HG03159 (cell line): Measurements from ENCODE around the gene POLR3E.

Source experiments
- ATAC-seq: cut with Tn5 transposase; IDR thresholded peaks from one replicate; pipeline ENCODE4 v1.9.1; 2021; ENCODE audit warnings: mild to moderate bottlenecking, moderate library complexity; ENCODE audit not compliant: unreplicated experiment

POLR3E gene, protein sequence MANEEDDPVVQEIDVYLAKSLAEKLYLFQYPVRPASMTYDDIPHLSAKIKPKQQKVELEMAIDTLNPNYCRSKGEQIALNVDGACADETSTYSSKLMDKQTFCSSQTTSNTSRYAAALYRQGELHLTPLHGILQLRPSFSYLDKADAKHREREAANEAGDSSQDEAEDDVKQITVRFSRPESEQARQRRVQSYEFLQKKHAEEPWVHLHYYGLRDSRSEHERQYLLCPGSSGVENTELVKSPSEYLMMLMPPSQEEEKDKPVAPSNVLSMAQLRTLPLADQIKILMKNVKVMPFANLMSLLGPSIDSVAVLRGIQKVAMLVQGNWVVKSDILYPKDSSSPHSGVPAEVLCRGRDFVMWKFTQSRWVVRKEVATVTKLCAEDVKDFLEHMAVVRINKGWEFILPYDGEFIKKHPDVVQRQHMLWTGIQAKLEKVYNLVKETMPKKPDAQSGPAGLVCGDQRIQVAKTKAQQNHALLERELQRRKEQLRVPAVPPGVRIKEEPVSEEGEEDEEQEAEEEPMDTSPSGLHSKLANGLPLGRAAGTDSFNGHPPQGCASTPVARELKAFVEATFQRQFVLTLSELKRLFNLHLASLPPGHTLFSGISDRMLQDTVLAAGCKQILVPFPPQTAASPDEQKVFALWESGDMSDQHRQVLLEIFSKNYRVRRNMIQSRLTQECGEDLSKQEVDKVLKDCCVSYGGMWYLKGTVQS

DNA sequence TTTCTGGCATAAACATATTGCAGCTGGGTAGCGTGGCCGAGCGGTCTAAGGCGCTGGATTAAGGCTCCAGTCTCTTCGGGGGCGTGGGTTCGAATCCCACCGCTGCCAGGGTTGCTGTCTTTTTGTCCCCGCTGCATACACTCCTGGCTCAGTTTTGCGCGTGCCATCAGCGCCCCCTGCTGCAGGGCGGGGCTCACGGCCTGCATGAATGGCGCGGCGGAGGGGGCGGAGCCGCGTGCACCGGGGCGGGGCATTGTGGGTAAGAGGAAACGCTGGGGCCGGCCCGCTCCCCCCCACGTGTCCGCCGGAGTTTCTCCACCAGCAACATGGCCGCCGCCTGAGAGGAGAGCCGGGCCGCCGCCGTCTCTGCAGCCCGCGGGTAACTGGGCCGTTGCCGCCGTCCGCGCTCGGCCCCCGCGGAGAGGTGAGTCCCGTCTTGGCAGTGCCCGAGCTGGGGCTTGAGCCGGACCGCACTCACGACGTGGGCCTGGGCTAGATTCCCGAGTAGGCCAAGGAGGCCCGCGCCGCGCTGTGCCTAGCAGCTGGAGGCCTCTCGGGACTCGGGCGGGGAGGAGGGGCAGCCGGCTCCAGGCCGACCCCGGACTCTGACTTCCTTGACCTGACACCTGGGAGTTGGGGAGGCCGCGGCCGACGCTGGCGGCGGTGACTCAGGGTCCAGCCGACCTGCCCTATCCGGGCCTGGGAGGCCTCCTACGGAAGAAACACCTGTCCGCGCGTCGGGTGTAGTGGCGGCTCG is at the start of gene POLR3E:
POLR3E (plus strand) TSS at position 296 of the 757 bp plus-strand sequence. CDS start 5,560 bp downstream, outside the sequence.
- peak; percentile 84 for ATAC-seq

DNA sequence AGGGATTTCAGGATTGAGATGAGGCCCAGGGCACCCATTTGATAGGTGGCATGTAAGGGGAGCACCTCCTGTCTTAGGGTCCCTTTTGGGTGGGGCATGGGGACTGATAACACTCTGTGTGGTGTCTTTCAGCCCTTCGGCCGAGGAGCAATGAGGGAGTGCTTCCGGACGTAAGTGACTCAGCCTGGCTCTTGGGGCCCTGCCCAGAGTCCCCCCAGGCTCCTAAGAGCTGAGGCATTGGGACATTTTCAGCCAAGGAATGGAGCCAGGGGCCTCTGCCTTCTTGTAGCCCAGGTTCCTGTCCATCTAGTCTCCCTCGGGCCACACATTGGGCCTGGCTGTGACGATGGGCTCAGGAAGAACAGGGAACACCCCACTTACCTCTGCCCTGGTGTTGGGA is 46.7 kb upstream of the POLR3E start:
- no peak for ATAC-seq

DNA sequence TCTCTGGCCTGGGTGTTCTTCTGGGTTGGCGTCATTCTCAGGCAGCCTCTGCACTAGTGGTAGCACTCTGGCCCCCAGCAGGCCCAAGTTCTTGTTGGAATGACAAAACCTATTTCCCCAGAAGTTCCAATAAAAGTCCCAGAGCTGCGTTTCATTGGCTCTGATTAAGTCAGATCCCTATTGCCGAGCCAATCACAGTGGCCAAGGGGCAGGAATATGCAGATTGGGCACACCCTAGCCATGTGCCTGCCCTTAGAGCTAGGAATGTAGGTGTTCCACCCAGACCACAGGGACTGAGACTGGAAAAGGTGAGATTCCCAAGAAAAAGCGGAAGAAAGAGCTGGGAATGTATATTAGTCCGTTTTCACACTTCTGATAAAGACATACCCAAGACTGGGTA is 44.9 kb upstream of the POLR3E start:
- ATAC-seq = no peak

DNA sequence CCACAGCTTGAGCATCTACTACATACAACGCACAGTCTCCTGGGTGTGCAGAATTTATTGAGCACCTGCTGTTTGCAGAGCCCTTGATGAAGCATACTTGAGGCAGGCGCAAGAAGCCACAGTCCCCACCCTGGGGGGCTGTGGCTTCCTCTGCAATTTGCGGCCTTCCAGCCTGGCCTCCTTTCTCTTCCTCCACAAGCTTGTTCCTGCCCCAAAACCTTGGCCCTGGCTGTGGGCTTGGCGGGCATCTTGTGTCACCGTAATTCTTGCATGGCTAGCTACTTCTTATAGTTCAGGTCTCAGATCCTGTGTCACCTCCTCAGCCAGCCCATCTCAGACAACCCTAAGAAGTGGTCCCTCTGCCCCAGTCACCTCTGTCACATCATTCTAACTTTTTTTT is 43.9 kb upstream of the POLR3E start:
- ATAC-seq = no peak

DNA sequence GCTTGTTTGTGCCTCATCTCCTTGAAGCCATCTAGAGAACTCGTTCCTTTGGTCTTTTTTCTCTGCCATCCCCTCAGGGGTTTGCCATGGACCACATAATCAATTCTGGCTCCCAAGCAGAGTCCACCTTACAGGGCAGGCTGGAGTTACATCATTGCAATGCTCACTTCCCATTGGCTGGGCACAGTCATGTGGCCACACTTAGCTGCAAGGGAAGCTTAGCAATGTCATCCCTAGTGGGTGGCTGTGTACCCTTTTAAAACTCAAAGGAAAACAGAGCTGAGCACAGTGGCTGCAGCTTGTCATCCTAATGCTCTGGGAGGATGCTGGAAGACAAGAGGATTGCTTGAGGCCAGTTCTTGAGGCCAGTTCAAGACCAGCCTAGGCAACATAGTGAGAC is 41.9 kb upstream of the POLR3E start:
- no peak for ATAC-seq

DNA sequence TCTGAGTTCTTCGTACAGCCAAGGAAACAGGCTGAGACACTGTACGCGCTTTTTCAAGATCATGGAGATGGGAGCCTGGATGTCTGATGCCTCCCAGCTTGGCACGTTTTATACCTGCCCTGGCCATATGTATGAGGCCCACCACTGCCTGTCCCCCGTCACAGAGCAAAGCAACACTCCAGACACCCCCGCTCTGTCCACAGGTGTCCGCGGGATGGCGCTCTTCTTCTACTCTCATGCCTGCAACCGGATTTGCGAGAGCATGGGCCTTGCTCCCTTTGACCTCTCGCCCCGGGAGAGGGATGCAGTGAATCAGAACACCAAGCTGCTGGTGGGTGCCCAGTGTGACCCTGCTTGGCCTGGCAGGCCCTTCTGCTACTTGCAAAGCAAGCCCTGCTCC is 39.8 kb upstream of the POLR3E start:
- ATAC-seq = no peak

DNA sequence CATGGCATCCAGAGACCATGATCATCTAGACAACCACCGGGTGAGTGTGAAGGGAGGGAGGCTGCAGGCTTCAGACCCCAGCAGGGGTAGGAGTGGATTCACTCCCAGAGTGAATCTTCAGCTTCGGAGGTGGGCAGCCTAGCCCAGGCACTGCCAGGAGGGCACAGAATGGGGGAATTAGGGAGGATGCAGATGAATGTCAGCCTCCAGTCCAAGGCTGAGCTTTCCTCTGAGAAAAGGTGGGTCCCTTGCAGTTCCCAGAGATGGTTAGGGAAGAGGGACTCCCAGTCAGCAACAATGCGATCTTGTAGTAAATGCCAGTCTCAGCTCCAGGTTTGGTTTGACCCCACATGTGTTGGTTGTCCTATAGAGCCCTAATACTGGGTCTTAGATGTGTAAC is 36.7 kb upstream of the POLR3E start:
- ATAC-seq = no peak

DNA sequence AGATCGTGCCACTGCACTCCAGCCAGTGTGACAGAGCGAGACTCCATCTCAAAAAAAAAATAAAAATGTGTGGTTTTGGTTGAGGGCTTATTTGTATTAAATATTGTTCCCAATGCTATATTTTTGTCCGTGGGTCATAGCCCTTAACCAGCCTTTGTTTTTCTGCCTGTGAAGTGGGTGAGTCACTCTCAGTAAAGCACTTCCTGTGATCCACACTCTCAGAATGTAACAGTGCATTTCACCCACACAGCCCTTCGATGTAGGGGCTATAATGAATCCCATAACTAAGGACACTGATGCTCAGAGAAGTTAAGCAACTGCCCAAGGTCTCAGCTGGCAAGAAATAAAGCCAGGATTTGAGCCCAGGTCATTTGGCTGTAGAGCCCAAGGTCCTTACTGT is 34.7 kb upstream of the POLR3E start:
- ATAC-seq = no peak

DNA sequence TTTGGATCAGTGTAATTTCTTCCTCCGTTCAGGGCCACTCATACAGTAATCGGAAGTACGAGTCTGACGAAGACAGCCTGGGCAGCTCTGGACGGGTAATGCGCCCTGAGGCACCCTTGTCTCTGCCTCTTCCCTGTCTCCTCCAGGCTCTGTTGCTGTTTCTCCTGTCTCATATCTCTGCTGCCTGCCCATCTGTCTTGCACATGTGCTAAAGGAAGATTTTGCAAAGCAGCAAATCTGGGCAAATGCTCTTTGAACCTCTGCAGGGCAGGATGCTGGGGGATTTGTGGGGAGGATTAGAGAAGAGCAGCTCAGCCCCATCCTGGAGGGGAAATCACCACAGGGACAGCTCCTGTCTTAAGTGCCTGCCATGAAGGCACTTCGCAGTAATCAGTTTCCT is 32.4 kb upstream of the POLR3E start:
- no peak for ATAC-seq

DNA sequence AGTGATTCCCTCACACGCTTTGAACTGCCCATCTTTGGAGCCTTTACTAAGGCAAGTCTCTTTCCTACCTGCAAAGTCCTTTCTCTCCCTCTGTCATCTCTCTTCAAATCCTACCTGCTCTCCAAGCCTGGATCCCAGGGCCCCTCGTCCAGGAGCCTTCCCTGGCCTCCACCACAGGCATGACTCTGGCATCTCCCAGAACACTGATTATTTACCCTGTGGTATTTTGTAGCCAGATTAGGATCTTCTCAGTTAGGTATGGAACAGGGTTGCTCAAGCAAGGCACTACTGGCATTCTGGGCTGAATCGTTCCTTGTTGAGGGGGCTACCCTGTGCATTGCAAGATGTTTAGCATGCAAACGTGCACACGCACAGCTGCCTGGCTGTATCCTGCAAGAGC is 31.9 kb upstream of the POLR3E start:
- ATAC-seq = no peak

DNA sequence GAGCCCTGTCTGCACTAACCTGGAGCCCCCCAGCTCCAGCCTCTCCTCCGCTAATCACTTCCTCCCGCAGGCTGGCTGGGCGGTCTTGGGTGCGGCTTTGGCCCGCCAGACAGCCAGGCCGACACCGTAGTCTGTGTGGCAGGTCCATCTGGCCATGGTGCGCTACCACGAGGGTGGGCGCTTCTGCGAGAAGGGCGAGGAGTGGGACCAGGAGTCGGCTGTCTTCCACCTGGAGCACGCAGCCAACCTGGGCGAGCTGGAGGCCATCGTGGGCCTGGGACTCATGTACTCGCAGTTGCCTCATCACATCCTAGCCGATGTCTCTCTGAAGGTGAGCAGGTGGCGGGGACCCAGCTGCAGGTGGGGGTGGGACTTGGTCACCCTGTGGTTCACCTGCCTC is 30.7 kb upstream of the POLR3E start:
- no peak for ATAC-seq

DNA sequence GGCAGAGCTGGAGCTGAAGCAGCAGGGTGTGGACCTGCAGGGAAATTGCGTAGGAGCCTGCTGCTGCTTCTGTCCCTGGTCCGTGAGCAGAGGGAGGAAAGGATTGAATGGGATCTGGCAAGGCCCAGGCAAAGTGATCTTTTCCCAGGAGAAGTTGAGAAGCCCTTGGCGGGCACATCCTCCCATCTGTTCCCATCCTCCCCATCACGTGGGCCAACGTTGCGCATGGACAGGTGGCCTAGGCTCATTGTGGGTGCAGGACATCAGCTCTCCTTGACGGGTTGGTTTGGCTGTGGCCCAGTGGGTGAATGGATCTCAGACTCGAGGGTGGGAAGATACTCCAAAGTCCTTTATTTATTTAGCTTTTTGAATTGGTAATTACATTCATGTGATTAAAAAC is 29.4 kb upstream of the POLR3E start:
- ATAC-seq = no peak

DNA sequence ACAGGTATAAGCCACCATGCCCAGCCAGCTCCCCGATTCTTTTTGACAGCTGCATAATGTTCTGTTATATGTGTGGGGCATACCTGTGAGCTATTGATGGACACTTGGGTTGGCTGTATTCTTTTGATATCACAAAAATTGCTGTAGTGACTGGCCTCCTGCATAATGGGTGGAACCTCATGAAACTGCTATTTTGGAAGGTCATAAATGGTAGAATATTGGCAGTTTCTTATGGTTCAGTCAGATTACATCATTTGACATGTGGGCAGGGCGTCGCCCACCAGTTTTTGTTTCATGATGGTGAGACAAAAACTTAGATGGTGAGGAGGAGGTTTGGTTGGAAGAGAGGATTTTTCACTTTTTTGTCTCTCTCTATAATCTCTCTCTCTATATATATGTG is 26.7 kb upstream of the POLR3E start:
- ATAC-seq = no peak

DNA sequence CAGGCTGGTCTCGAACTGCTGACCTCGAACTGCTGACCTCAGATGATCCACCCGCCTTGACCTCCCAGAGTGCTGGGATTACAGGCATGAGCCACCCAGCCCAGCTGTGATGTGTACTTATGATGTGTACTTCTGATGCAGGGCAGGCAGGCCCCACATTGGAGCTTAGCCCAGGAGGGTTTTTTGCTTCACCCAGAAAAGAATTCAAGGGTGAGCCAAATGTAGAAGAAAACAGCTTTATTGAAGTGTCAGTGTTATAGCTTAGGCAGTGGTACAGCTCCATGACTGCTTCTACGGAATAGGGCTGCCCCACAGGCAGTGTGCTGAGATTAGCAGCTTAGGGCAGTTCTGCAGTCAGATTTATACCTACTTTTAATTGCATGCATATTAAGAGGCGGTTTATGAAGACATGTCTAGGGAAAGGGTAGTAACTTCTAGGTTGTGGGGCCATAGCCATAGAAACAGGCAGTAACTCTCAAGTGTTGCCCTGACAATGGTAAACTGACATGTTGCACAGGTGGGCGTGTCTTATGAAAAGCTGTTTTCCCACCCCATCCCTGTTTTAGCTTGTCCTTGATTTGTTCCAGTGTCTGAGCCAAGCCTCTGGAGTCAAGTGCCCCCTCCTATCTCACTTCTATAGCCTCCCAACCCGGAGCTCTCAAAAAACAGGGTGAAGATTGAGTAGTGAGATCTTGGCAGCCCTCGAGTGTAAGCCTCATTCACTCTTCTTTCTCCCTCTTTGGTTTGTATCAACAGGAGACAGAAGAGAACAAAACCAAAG is 24.1 kb upstream of the POLR3E start:
- ATAC-seq = no peak

DNA sequence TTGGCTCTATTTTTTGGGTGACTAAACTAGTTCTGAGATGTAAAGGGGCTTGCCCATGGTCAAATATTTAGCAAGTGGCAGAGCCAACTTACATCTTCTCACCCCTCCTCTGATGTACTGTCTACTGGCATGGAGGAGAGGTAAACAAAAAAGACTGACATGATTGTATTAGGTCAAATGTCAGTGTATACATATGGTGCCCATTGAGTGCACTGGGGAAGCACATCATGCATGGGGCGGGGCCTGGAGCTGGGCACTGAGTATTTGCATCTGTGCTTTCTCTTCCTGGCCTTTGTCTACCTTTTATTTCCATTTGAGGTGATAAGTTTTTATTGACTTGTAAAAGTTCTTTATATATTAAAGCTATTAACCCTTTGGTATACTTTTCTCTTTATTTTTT is 22.3 kb upstream of the POLR3E start:
- ATAC-seq = no peak

DNA sequence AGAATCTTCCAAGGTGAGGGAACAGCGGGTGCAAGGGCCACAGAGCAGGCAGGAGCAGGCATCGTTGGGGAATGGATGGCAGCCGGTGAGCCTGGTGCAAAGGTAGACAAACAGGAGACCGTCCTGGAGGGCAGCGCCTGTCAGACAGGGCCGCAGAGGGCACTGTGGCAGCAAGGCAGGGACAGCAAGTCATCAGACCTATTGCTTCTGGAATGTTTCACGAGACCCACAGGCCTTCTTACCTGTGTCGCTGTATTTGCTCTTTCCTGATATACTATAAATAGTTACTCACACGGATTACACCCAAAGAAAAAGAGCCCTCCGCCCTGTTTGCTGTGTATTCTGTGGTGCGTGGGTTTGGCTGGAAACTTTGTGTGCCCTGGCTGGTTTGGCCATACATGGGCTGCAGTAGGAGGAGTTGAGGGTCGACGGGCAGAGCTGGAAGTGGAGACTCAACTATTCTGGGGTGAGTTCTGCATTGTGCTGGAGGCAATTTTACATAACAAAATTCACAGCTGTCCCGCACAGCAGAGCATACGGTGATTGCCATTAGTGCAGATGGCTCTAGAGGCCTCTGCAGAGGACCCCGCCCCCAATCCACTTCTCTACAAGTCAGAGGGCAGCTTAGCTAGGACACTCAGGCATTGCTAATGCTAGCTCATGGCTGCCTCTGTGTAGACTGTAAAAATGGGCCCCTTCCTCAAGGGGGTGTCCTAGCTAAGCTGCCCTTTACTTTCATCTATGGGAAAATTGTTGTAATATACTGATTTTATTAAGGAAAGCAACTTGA is 18.6 kb upstream of the POLR3E start:
- no peak for ATAC-seq

DNA sequence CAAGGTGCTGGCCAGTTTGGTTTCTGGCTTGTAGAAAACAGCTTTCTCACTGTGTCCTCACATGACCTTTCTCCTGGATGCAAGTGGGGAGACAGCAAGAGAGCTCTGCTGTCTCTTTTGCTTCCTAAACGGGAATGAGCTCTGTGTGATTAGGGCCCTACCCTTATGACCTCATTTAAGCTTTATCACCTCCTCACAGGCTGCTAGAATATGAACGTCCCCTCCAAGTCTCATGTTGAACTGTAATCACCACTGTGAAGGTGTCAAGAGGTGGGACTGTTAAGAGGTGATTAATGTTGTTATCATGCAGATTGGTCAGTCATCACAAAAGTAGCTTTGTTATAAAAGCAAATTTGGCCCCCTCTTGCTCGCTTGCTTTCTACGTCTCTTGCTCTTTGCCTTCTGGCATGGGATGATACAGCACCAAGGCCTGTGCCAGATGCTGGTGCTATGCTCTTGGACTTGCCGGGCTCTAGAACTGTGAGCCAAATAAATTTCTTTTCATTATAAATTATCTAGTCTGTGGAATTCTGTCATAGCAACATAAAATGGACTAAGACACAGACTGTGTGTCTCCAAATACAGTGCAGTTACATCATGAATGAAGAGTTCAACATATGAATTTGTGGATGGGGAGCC is 14.8 kb upstream of the POLR3E start:
- no peak for ATAC-seq

DNA sequence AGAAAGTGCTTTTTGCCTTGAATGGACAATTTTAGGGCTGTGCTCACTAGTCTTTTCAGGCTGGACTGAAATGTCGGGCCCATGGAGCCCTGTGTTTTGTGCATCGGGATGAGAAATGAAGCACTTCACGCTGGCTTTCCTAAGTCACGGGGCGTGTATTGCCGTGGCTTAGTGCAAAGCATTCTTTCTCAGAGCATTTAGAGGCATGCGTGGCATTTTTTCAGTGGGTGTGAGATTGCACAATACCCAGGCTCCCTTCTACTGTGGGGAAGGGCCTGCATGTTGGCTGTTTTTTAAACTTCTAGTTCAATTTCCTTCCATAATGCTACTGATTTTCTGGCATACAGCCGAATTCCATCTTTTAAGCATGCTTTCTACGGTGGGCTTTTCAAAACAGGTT is 12.6 kb upstream of the POLR3E start:
- ATAC-seq = no peak

DNA sequence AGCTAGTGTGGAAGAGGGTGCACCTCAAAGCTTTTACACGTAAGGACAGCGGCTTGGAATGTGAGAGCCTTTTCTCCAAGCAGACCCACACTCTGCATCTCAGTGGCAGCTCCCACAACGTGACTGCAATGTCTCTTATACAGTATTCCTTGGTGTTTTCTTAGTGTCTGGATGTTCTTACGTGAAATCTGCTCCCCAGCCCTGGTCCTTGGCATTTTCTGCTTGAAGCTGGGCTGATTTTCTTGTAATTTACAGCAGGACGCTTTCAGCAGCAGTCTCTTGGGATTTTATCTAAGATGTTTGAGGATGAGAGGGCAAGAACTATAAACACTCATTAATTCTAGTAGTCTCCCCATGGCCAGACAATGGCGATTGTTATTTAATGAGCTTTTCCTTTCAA is 12.1 kb upstream of the POLR3E start:
- no peak for ATAC-seq

DNA sequence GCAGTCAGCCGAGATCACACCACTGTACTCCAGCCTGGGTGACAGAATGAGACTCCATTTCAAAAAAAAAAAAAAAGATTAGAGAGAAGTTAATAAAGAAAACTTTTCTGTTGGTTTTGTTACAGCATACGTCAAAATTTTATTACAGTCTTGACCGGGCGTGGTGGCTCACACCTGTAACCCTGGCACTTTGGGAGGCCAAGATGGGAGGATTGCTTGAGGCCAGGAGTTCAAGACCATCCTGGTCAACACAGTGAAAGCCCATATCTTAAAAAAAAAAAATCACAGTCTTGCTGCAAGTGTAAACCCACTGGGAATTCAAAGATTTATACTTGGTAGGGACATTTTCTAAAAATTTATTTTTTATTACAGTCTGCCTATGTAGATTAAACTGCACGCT is 6.2 kb upstream of the POLR3E start:
- ATAC-seq = no peak
